Stomach smooth muscle (tissue), 2 donors: ENCODE data around the gene PDCD5.

Experiments
- H3K27ac ChIP-seq: one replicate; pipeline ENCODE4 v1.7.0; 2013; ENCODE audit warnings: mild to moderate bottlenecking, low read length, inconsistent platforms
- H3K27me3 ChIP-seq, 2 donors: one replicate each; pipeline ENCODE4 v1.7.0; 2013; ENCODE audit warnings: low read length in 2 of 2; ENCODE audit not compliant: insufficient read depth in 2 of 2, control insufficient read depth in 1 of 2
- H3K36me3 ChIP-seq, 2 donors: one replicate each; pipeline ENCODE4 v1.7.0; 2013; ENCODE audit warnings: low read length in 2 of 2; ENCODE audit not compliant: control insufficient read depth in 2 of 2, insufficient read depth in 2 of 2
- H3K4me1 ChIP-seq: one replicate; pipeline ENCODE4 v1.7.0; 2013; ENCODE audit warnings: low read length; ENCODE audit not compliant: control insufficient read depth, insufficient read depth
- H3K4me3 ChIP-seq, 2 donors: one replicate each; pipeline ENCODE4 v1.7.0; 2013; ENCODE audit warnings: low read length in 2 of 2
- H3K9ac ChIP-seq, 2 donors: one replicate each; pipeline ENCODE4 v1.7.0; 2013; ENCODE audit warnings: low read length in 2 of 2, mild to moderate bottlenecking in 1 of 2
- H3K9me3 ChIP-seq, 2 donors: one replicate each; pipeline ENCODE4 v1.7.0; 2013; ENCODE audit warnings: low read length in 2 of 2; ENCODE audit not compliant: control insufficient read depth in 2 of 2
- donor health status: healthy.
- donor health status: Pancreatic carcinoma.

Gene PDCD5

DNA sequence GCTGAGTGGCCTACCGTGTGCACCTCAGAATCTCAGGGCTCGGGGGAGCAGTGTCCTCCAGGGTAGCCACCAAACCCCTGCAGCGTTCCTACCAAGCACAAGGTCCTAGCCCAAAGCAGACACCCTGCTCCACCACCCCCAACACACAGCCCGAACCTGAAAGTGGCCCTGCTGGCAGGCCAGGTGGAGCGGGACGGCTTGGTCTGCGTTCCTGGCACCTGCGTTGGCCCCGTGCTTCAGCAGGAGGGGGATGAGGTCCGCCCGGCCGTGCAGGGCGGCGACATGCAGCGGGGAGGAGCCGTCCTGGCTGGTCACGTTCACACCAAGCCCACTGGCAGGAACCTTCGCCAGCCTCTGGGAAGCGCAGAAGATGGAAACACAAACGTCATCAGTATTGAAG is 26.5 kb downstream of the PDCD5 start:
- Histone ChIP-seq H3K27ac (no peak overlapping the region), H3K9me3 (no peaks in the 10 kb centered on the region), H3K4me3 (no peak overlapping the region), H3K27me3 (no peaks in the 10 kb centered on the region), H3K9ac (no peak overlapping the region), H3K4me1 (no peaks in the 10 kb centered on the region), H3K36me3 (peaks cover 28 to 48% of the 10 kb centered on the region in 2 donors)

DNA sequence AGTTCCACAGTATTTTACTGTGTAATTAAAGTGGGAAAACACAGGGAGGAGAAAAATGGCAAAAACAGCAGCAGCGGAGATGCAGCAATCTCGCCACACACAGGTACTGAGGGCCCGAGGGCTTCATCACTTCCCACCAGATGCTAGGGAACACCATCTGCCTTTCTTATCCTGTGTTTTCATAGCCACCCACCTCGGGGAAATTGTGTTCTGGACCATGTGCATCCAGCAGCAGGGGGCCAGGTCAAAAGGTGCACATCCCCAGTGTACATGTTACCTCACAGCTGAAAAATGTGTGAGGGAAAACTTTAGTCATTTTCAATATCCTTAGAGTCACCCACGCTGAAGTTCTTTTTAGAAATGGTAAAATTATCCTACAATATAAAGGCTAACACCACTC is 30.2 kb downstream of the PDCD5 start:
- no peaks in the 10 kb centered on the region for H3K27me3 ChIP-seq
- H3K9me3 ChIP-seq = peaks cover 2 to 5% of the 10 kb centered on the region in 2 donors
- H3K9ac ChIP-seq = no peak overlapping the region
- H3K4me3 ChIP-seq = no peak overlapping the region
- H3K36me3 ChIP-seq = peaks cover 20 to 45% of the 10 kb centered on the region in 2 donors
- no peak overlapping the region for H3K27ac ChIP-seq
- no peaks in the 10 kb centered on the region for H3K4me1 ChIP-seq

DNA sequence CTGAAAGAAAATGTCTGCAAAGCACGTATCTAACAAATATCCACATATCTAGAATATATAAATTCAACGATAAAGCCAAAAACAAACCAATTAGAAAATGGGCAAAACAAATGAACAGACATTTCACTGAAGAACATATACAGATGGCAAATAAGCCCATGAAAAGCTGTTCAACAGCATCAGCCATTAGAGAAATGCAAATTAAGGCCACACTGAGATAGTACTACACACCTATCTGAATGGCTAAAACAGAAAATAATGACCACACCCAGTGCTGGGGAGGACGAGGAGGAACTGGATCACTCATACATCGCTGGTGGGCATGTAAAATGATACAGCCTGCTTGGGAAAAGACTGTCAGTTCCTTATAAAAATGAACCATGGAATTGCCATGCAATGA is 32.0 kb downstream of the PDCD5 start:
- H3K36me3 ChIP-seq = peaks cover 27 to 42% of the 10 kb centered on the region in 2 donors
- H3K9ac ChIP-seq = no peak overlapping the region
- H3K27me3 ChIP-seq = no peaks in the 10 kb centered on the region
- no peak overlapping the region for H3K4me3 ChIP-seq
- no peak overlapping the region for H3K27ac ChIP-seq
- no peaks in the 10 kb centered on the region for H3K4me1 ChIP-seq
- H3K9me3 ChIP-seq = peaks cover 2 to 5% of the 10 kb centered on the region in 2 donors

DNA sequence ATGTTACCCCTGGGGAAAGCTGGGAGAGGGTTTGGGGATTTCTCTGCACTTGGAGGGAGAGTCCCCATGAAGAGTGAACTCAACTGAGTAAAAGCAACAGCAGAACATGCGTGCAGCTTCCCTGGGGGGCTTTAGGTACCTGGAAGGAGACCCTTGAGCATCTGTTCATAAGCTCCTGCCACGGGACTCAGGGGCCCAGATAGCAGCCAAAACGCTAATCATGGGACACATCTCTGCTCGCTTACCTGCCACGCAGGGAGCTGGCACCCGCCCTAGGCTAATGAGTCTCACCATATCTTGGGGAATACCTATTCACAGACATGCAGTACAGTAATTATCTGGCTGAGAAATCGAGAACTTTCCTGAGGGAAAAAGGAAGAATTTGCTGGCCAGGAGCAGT is 33.9 kb downstream of the PDCD5 start:
- Histone ChIP-seq H3K36me3 (peaks cover 40 to 54% of the 10 kb centered on the region in 2 donors), H3K9ac (no peak overlapping the region), H3K9me3 (peaks cover 2 to 5% of the 10 kb centered on the region in 2 donors), H3K4me1 (no peaks in the 10 kb centered on the region), H3K27me3 (no peaks in the 10 kb centered on the region), H3K4me3 (no peak overlapping the region), H3K27ac (no peak overlapping the region)

DNA sequence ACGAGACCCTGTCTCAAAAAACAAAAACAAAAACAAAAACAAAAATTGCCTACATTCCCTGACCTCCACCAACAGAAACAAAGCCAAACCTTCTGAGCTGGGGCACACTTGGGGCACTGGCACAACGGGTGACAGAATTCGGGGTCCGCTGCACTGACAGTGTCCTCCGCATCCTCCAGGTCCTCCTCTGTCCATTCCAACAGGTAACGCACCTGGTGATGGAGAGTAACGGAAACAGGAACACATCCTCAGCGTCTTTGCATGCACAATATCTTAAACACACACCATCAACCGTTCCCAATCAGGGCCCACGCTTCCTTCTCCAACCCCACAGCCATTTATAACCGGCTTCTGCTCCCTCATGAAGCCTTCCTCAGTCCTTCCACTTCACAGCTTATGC is 34.6 kb downstream of the PDCD5 start:
- H3K9me3 ChIP-seq = peaks cover 2 to 5% of the 10 kb centered on the region in 2 donors
- H3K9ac ChIP-seq = no peak overlapping the region
- no peaks in the 10 kb centered on the region for H3K27me3 ChIP-seq
- H3K4me1 ChIP-seq = no peaks in the 10 kb centered on the region
- H3K4me3 ChIP-seq = no peak overlapping the region
- H3K27ac ChIP-seq = no peak overlapping the region
- peaks cover 40 to 54% of the 10 kb centered on the region in 2 donors for H3K36me3 ChIP-seq

DNA sequence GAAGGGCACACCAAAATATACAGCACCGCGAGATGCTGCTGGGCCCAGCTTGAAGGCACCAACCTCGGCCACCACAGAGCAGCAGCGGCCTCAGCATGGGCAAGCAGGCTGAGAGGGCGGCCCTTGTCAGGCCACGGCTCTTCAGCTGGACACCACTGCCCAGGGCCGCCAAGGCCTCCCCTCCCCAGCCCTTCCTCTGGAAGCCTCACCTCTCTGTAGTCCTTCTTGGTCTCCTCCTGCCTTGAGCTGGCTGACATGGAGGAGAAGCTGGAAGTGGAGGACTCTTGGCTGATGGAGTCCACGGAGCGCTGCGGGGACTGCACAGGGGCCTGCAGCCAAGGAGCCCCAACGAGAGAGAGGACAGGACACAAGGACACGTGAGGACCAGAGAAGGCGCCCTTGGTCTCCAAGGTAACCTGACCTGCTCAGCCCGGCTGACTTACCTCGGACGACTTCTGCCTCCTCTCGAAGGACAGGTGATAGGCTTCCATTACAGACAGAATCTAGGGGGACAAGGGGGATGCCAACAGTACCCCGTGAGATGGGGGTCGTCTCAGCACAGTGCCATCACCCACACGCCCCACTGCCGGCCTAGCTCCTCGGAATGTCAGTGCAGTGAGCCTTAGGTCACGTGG is 38.2 kb downstream of the PDCD5 start:
- no peak overlapping the region for H3K27ac ChIP-seq
- H3K36me3 ChIP-seq = peaks cover 52 to 55% of the 10 kb centered on the region in 2 donors
- H3K4me1 ChIP-seq = no peaks in the 10 kb centered on the region
- no peak overlapping the region for H3K4me3 ChIP-seq
- no peaks in the 10 kb centered on the region for H3K27me3 ChIP-seq
- H3K9me3 ChIP-seq = no peaks in the 10 kb centered on the region
- H3K9ac ChIP-seq = no peak overlapping the region

DNA sequence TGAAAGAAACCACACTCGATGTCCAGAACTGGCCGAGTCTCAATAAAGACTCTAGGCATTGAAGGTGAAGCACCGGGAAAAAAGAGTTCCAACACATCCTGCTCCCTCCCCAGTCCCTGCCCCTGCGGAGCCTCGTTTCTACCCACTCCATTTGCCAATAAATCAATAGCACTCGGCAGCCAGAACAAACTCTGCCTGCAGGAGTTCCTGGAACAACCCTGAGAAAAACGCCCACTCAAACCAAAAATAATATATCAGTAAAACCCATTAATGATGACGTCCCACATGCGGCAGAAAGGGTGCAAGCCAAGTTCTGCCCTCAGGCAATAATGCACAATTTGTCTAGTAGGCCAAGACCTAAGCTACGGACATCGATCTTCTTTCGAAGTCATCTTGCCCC is 41.0 kb downstream of the PDCD5 start:
- no peaks in the 10 kb centered on the region for H3K9me3 ChIP-seq
- no peak overlapping the region for H3K4me3 ChIP-seq
- H3K27ac ChIP-seq = no peak overlapping the region
- peaks cover 44 to 45% of the 10 kb centered on the region in 2 donors for H3K36me3 ChIP-seq
- H3K4me1 ChIP-seq = no peaks in the 10 kb centered on the region
- no peak overlapping the region for H3K9ac ChIP-seq
- no peaks in the 10 kb centered on the region for H3K27me3 ChIP-seq

DNA sequence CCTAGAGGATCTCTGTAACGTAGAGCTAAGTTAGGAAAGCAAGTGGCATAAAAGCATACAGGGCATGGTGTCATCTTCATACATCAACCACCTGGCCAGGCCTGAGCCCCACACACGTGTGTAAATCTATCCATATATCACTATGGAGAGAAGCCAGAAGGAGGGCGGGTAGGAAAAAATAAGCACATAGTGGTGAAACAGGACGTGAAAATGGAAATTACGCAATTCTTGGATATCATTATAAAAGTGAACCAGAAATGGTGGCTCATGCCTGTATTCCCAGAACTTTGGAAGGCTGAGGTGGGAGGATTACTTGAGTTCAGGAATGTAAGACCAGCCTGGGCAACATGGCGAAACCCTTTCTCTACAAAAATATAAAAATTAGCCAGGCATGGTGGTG is 43.4 kb downstream of the PDCD5 start:
- H3K4me3 ChIP-seq = no peak overlapping the region
- H3K4me1 ChIP-seq = no peaks in the 10 kb centered on the region
- H3K27ac ChIP-seq = no peak overlapping the region
- H3K36me3 ChIP-seq = peaks cover 39 to 49% of the 10 kb centered on the region in 2 donors
- H3K9ac ChIP-seq = no peak overlapping the region
- H3K27me3 ChIP-seq = no peaks in the 10 kb centered on the region
- no peaks in the 10 kb centered on the region for H3K9me3 ChIP-seq

DNA sequence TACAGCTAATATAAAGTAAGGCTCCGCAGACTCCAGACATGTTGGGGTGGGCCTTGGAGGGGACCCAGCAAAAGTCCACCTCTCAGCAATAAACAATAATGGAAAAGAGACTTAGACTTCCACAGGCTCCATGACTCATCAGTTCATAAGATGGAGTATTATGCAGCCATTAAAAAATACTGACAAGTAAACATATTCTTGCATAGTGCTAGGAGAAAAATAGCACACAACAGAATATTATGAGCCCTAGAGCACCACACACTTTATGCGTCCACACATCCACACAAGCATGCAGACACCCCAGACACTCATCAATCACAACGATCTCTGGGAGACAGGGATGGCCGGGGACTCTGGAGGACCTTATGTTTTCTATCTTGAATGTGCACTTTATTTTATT is 46.0 kb downstream of the PDCD5 start:
- no peaks in the 10 kb centered on the region for H3K27me3 ChIP-seq
- H3K9me3 ChIP-seq = no peaks in the 10 kb centered on the region
- no peaks in the 10 kb centered on the region for H3K4me1 ChIP-seq
- no peak overlapping the region for H3K4me3 ChIP-seq
- H3K36me3 ChIP-seq = peaks cover 45 to 59% of the 10 kb centered on the region in 2 donors
- H3K9ac ChIP-seq = no peak overlapping the region
- no peak overlapping the region for H3K27ac ChIP-seq

DNA sequence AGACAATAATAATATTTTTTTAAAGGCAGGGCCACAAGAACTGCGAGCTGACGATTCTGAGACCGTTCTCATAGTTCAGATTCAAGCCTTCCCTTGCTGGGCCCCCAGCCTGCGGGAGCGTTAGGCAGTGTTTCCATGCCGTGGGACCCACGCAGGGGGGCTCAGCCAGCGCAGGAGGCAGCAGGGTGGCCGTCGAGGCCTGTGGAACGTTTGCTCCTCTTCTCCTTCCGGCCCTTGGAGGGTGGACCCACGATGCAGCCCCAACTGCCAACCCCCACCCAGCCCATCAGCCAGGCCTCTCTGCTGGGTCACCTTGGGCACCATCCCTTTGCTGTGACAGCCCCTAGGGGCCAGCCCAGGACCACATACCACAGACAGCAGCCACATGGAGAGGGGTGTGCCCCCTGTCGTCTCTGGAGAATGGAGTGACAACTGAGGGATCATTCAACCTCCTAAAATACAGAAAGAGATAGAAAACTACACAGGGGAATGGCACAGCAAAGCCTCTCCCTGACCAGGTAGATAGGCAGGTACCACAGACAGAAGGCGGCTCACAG is 46.8 kb downstream of the PDCD5 start:
- H3K4me1 ChIP-seq = no peaks in the 10 kb centered on the region
- H3K4me3 ChIP-seq = no peak overlapping the region
- no peak overlapping the region for H3K9ac ChIP-seq
- H3K36me3 ChIP-seq = peaks cover 42 to 57% of the 10 kb centered on the region in 2 donors
- no peaks in the 10 kb centered on the region for H3K27me3 ChIP-seq
- no peak overlapping the region for H3K27ac ChIP-seq
- H3K9me3 ChIP-seq = no peaks in the 10 kb centered on the region

DNA sequence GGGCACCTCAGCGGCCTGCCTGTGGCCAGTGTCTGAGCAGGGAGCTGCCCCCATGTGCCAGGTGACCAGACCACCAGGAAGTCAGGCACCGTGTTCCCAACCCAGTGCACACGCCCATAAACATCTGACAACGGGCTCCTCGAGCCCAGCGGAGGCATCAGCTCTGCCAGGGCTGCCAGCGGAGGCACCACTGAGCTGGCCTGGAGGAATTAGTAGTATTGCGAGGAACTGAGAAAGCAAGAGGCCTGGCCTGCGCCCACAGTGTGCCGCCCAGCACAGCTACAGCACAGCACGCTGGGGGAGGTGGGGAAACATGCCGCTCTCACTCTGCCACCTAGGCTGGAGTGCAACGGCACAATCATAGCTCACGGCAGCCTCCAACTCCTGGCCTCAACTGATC is 49.3 kb downstream of the PDCD5 start:
- no peak overlapping the region for H3K9ac ChIP-seq
- no peaks in the 10 kb centered on the region for H3K4me1 ChIP-seq
- no peak overlapping the region for H3K27ac ChIP-seq
- H3K36me3 ChIP-seq = peaks cover 32 to 48% of the 10 kb centered on the region in 2 donors
- H3K4me3 ChIP-seq = no peak overlapping the region
- no peaks in the 10 kb centered on the region for H3K27me3 ChIP-seq
- H3K9me3 ChIP-seq = no peaks in the 10 kb centered on the region
